DND-41 (cell line): Measurements from ENCODE around the gene MACROD2.

ENCODE experiments used
- CTCF ChIP-seq: IDR thresholded peaks from 2 replicates; pipeline ENCODE4 v1.5.1; 2012; ENCODE audit warnings: borderline replicate concordance, low read length, moderate library complexity, mild to moderate bottlenecking; ENCODE audit not compliant: poor library complexity, severe bottlenecking; ENCODE audit errors: extremely low read depth
- EZH2 ChIP-seq: IDR thresholded peaks from 3 replicates; pipeline ENCODE4 v1.6.1; 2012; ENCODE audit warnings: borderline replicate concordance, low read depth, mild to moderate bottlenecking, moderate library complexity, low read length, inconsistent platforms; ENCODE audit not compliant: severe bottlenecking

- TF ChIP-seq CTCF (no peak), EZH2 (no peak)
Observed at GRCh38 chr20:15924556-15924955, 1929.2 kb downstream of the MACROD2 start.
